GM21619 (cell line): ENCODE data around the gene RBM48.
"Not testable (repeated sequence)": the region's sequence is repeated elsewhere in the genome, so short reads cannot be mapped to it uniquely, and the experiment has no call there.

Source experiments
- ATAC-seq: cut with Tn5 transposase; IDR thresholded peaks from one replicate; pipeline ENCODE4 v1.9.1; 2021; ENCODE audit not compliant: unreplicated experiment

The RBM48 gene

GRCh38 chr7:92543542-92543941 lies 14.9 kb downstream of the RBM48 start:
- ATAC-seq = not testable (repeated sequence)

GRCh38 chr7:92545116-92545515 lies 16.5 kb downstream of the RBM48 start:
- ATAC-seq = not testable (repeated sequence)

- no peak for ATAC-seq
These were observed 18.4 kb downstream of the RBM48 start for GRCh38 chr7:92546856-92547497.

- no peak for ATAC-seq
These were observed 19.0 kb downstream of the RBM48 start for GRCh38 chr7:92547579-92547978.

- ATAC-seq = no peak
These were observed 21.6 kb downstream of the RBM48 start for GRCh38 chr7:92550194-92550593.

GRCh38 chr7:92557249-92557648 lies 28.7 kb downstream of the RBM48 start:
- no peak for ATAC-seq

GRCh38 chr7:92557808-92558362 lies 29.3 kb downstream of the RBM48 start:
- no peak for ATAC-seq

GRCh38 chr7:92560602-92561001 lies 32.0 kb downstream of the RBM48 start:
- ATAC-seq = no peak

GRCh38 chr7:92563345-92563744 lies 34.8 kb downstream of the RBM48 start:
- ATAC-seq = no peak

GRCh38 chr7:92567460-92567859 lies 38.9 kb downstream of the RBM48 start:
- ATAC-seq = no peak

GRCh38 chr7:92569137-92569536 lies 40.5 kb downstream of the RBM48 start:
- ATAC-seq = no peak

GRCh38 chr7:92576296-92576695 lies 47.7 kb downstream of the RBM48 start:
- ATAC-seq = no peak

- ATAC-seq = no peak
These were observed 54.4 kb downstream of the RBM48 start for GRCh38 chr7:92582948-92583347.

GRCh38 chr7:92584953-92585352 lies 56.4 kb downstream of the RBM48 start:
- ATAC-seq = no peak

GRCh38 chr7:92586403-92586802 lies 57.8 kb downstream of the RBM48 start:
- ATAC-seq = no peak

GRCh38 chr7:92586841-92587240 lies 58.2 kb downstream of the RBM48 start:
- no peak for ATAC-seq
